GM23338 (cell line): ENCODE data around the gene IBTK. TPM values are rescaled to one million over a fixed set of nuclear protein-coding genes. Genes with fewer than 3 reads are reported as not detected.
"Not testable (repeated sequence)": the region's sequence is repeated elsewhere in the genome, so short reads cannot be mapped to it uniquely, and the experiment has no call there.

Experiments used
- ATAC-seq: fragments of 200-7000 bp; cut with Tn5 transposase; 3 replicates; pipeline ENCODE4 v1.9.1; 2020
- DNase-seq: peaks from one replicate; pipeline ENCODE4 v3.0.0-alpha.2; 2015; ENCODE audit warnings: low spot score
- H2AFZ ChIP-seq: fragments of 200-600 bp; sonication (generic); 2 replicates; pipeline ENCODE4 v1.8.0; 2016; ENCODE audit warnings: antibody characterized with exemption, mild to moderate bottlenecking, moderate library complexity
- H3F3A ChIP-seq: fragments of 200-600 bp; sonication (generic); replicated peaks from 2 replicates; pipeline ENCODE4 v1.8.0; 2017; ENCODE audit warnings: antibody characterized with exemption, mixed run types, low read depth
- H3K27ac ChIP-seq: fragments of 200-600 bp; sonication (generic); 2 replicates; pipeline ENCODE4 v1.6.1; 2016; ENCODE audit warnings: low read depth
- H3K27me3 ChIP-seq: fragments of 200-600 bp; sonication (generic); 2 replicates; pipeline ENCODE4 v1.8.0; 2016; ENCODE audit warnings: mild to moderate bottlenecking, mixed run types, moderate library complexity; ENCODE audit not compliant: insufficient read depth
- H3K36me3 ChIP-seq: fragments of 200-600 bp; sonication (generic); 2 replicates; pipeline ENCODE4 v1.8.0; 2016; ENCODE audit warnings: mild to moderate bottlenecking; ENCODE audit not compliant: insufficient read depth
- H3K4me1 ChIP-seq: fragments of 200-600 bp; sonication (generic); 2 replicates; pipeline ENCODE4 v1.8.0; 2016; ENCODE audit warnings: mild to moderate bottlenecking, moderate library complexity; ENCODE audit not compliant: insufficient read depth
- H3K4me2 ChIP-seq: fragments of 200-600 bp; sonication (generic); 2 replicates; pipeline ENCODE4 v1.7.1; 2017; ENCODE audit warnings: mixed run types
- H3K4me3 ChIP-seq: fragments of 200-600 bp; sonication (generic); 2 replicates; pipeline ENCODE4 v1.6.1; 2016; ENCODE audit warnings: mixed run types
- H3K79me2 ChIP-seq: fragments of 200-600 bp; sonication (generic); replicated peaks from 2 replicates; pipeline ENCODE4 v1.8.0; 2017; ENCODE audit warnings: mild to moderate bottlenecking; ENCODE audit not compliant: insufficient read depth
- H3K9me2 ChIP-seq: fragments of 200-600 bp; sonication (generic); 2 replicates; pipeline ENCODE4 v1.8.0; 2017; ENCODE audit not compliant: insufficient read depth
- H4K20me1 ChIP-seq: fragments of 200-600 bp; sonication (generic); replicated peaks from 2 replicates; pipeline ENCODE4 v1.8.0; 2017; ENCODE audit warnings: mild to moderate bottlenecking; ENCODE audit not compliant: insufficient read depth
- H3K27ac Mint-ChIP-seq: 2 replicates; pipeline ENCODE4 v1.8.0; 2020; ENCODE audit warnings: inconsistent platforms, mild to moderate bottlenecking, moderate library complexity, mixed read lengths
- H3K27me3 Mint-ChIP-seq: 3 replicates; pipeline ENCODE4 v1.8.0; 2022; ENCODE audit warnings: low read depth, mild to moderate bottlenecking, moderate library complexity, mixed read lengths, inconsistent platforms; ENCODE audit not compliant: insufficient read depth, poor library complexity
- H3K36me3 Mint-ChIP-seq: 3 replicates; pipeline ENCODE4 v1.8.0; 2021; ENCODE audit warnings: low read depth, mild to moderate bottlenecking, inconsistent platforms, moderate library complexity, mixed read lengths
- H3K4me1 Mint-ChIP-seq: 3 replicates; pipeline ENCODE4 v1.8.0; 2020; ENCODE audit warnings: mild to moderate bottlenecking, inconsistent platforms, mixed read lengths
- H3K4me3 Mint-ChIP-seq: 3 replicates; pipeline ENCODE4 v1.8.0; 2021; ENCODE audit warnings: moderate library complexity, mild to moderate bottlenecking, inconsistent platforms, mixed read lengths
- H3K9me3 Mint-ChIP-seq: 3 replicates; pipeline ENCODE4 v1.8.0; 2020; ENCODE audit warnings: moderate library complexity, mild to moderate bottlenecking, inconsistent platforms, mixed read lengths
- ETS1 ChIP-seq: IDR thresholded peaks from 2 replicates; pipeline ENCODE4 v1.6.1; 2016; ENCODE audit warnings: antibody characterized with exemption
- EZH2 ChIP-seq: fragments of 200-600 bp; sonication (generic); IDR thresholded peaks from one replicate; pipeline ENCODE4 v1.8.0; 2017; ENCODE audit warnings: antibody characterized with exemption, mild to moderate bottlenecking, low read depth; ENCODE audit not compliant: unreplicated experiment
- EZH2phosphoT487 ChIP-seq: fragments of 200-600 bp; sonication (generic); IDR thresholded peaks from one replicate; pipeline ENCODE4 v1.8.1; 2018; ENCODE audit warnings: antibody characterized with exemption; ENCODE audit not compliant: unreplicated experiment
- JUNB ChIP-seq: IDR thresholded peaks from one replicate; pipeline ENCODE4 v1.6.1; 2016; ENCODE audit warnings: antibody characterized with exemption; ENCODE audit not compliant: unreplicated experiment
- REST ChIP-seq: IDR thresholded peaks from one replicate; pipeline ENCODE4 v1.6.1; 2018; ENCODE audit warnings: antibody characterized with exemption; ENCODE audit not compliant: unreplicated experiment
- ZNF114 ChIP-seq: fragments of 250-450 bp; sonication (Bioruptor Pico); IDR thresholded peaks from 2 replicates; pipeline ENCODE4 v1.5.0; 2020; ENCODE audit warnings: mild to moderate bottlenecking, moderate library complexity
- ZNF331 ChIP-seq: fragments of 250-450 bp; sonication (Bioruptor Pico); IDR thresholded peaks from 2 replicates; pipeline ENCODE4 v1.5.0; 2020; ENCODE audit warnings: low read depth, mild to moderate bottlenecking, moderate library complexity
- ZNF462 ChIP-seq: fragments of 250-450 bp; sonication (Bioruptor Pico); IDR thresholded peaks from 2 replicates; pipeline ENCODE4 v1.5.0; 2020; ENCODE audit warnings: mild to moderate bottlenecking, moderate library complexity
- polyA plus RNA-seq: library from polyadenylated mRNA; unstranded; fragments of >200 nt; fragmentation: Nextera tagmentation; extraction: Ambion mirVana; gene quantifications from 2 replicates; pipeline ENCODE4 v1.2.1, GENCODE V29; 2016
- total RNA-seq: library from RNA; depleted of rRNA; stranded (reverse); fragments of >200 nt; shearing (Covaris generic); gene quantifications from 2 replicates; pipeline ENCODE4 v1.2.3, GENCODE V29; 2014

IBTK gene
- total and polyA plus RNA-seq, 2 experiments from 2014 or later = 16.0 to 28.7 TPM

- Histone ChIP-seq H3K4me3 (no peak overlapping the region), H4K20me1 (no peaks in the 10 kb centered on the region), H3F3A (no peaks in the 10 kb centered on the region), H3K9me2 (no peaks in the 10 kb centered on the region), H3K27me3 (no peaks in the 10 kb centered on the region), H3K4me1 (no peaks in the 10 kb centered on the region), H3K36me3 (no peaks in the 10 kb centered on the region), H3K27ac (no peak overlapping the region), H3K79me2 (no peaks in the 10 kb centered on the region), H3K4me2 (no peak overlapping the region), H2AFZ (no peak overlapping the region)
- DNase-seq (no peak), ATAC-seq (no peak)
- peaks cover 10% of the 10 kb centered on the region; the same call in 1 of the 3 replicates for H3K9me3 Mint-ChIP-seq
- no peak overlapping the region for H3K27ac Mint-ChIP-seq
- H3K36me3 Mint-ChIP-seq = no peaks in the 10 kb centered on the region
- TF ChIP-seq EZH2phosphoT487 (no peak), ZNF114 (CRISPR knock-in tag) (no peak), ZNF331 (no peak), EZH2 (no peak), REST (no peak), ZNF462 (CRISPR knock-in tag) (no peak), ETS1 (no peak), JUNB (no peak)
- no peaks in the 10 kb centered on the region for H3K27me3 Mint-ChIP-seq
- no peak overlapping the region for H3K4me3 Mint-ChIP-seq
- no peaks in the 10 kb centered on the region for H3K4me1 Mint-ChIP-seq
Observed at GRCh38 chr6:82160255-82160990, 87.1 kb downstream of the IBTK start.

GRCh38 chr6:82152786-82153185, 94.8 kb downstream of the IBTK start:
- H3K4me1 ChIP-seq, H3K27me3 ChIP-seq, H3K79me2 ChIP-seq, H2AFZ ChIP-seq, H3K4me3 ChIP-seq, H3K4me2 ChIP-seq, H3K27ac ChIP-seq, ATAC-seq, H3K4me1 Mint-ChIP-seq, H3K36me3 Mint-ChIP-seq, H3K27me3 Mint-ChIP-seq, H3F3A ChIP-seq, H4K20me1 ChIP-seq, DNase-seq, H3K36me3 ChIP-seq, H3K4me3 Mint-ChIP-seq, H3K27ac Mint-ChIP-seq, H3K9me2 ChIP-seq: not testable (repeated sequence)
- peaks cover 15% of the 10 kb centered on the region; the same call in 2 of the 3 replicates for H3K9me3 Mint-ChIP-seq
